ENCODE results near the gene LGALSL.

Gene LGALSL

DNA sequence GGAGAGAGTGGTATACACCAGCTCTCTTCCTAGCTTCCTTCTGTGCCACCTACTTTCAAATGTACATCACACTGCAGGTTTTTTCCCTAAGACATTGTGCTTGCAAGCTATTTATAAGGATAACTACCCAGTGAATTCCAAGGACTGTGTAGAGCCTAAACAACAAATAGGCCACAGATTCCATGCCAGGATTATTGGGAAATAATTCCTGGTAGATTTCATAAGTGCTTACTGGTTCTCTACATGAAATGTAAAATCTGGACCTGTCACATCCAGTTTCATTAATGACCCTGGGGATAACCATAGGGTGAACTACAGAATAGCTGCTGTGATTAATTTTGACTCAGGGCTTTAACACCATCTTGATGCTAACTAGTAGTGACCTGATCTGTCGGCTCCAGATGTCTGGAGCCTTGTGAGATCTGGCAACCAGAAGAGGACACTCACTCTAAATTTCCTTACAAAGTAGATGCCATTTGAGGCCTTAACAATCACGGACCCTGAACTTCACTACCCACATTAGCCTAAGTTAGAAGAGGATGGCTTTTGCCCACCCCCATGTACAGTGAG, 34.3 kb upstream of the LGALSL start:
- Histone ChIP-seq H3K9me3 (replicated peaks in 1 of 11) (no peaks in the 10 kb centered on the region), H3K4me2 (no peak overlapping the region), H3K4me1 (no peaks in the 10 kb centered on the region), H3K27ac (no peak overlapping the region), H3K9ac (no peak overlapping the region), H4K20me1 (no peaks in the 10 kb centered on the region), H3K36me3 (no peaks in the 10 kb centered on the region), H3K27me3 (no peaks in the 10 kb centered on the region), H3K4me3 (no peak overlapping the region)
- no peak for TF ChIP-seq Cebpa-rat (IDR thresholded peaks at IDR 0.05)

DNA sequence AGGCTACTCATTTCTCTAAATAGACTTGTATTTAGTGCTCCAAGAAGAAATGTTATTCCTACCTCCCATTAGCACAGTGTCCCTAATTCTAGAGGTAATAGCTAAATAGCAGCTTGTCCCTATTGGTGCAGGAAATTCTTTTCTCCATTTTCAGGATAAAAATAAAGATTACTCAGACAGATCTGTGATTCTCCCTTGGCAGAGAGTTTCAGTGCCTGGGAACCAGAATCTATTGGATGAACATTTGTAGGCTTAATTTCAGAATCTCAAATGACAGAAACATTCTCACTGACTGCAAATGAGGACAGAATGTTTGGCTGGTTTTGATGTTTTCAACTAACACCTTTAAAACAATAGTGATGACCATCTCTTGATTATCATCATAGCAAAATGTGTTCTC, 33.3 kb upstream of the LGALSL start:
- no peak overlapping the region for H3K4me2 ChIP-seq
- H3K27ac ChIP-seq, result no peak overlapping the region
- H3K36me3 ChIP-seq, result no peaks in the 10 kb centered on the region
- H3K9me3 ChIP-seq (replicated peaks in 1 of 11), result no peaks in the 10 kb centered on the region
- H3K27me3 ChIP-seq, result no peaks in the 10 kb centered on the region
- no peaks in the 10 kb centered on the region for H3K4me1 ChIP-seq
- no peak overlapping the region for H3K4me3 ChIP-seq
- TF ChIP-seq Cebpa-rat (IDR thresholded peaks at IDR 0.05), result no peak
- H4K20me1 ChIP-seq, result no peaks in the 10 kb centered on the region
- H3K9ac ChIP-seq, result no peak overlapping the region

DNA sequence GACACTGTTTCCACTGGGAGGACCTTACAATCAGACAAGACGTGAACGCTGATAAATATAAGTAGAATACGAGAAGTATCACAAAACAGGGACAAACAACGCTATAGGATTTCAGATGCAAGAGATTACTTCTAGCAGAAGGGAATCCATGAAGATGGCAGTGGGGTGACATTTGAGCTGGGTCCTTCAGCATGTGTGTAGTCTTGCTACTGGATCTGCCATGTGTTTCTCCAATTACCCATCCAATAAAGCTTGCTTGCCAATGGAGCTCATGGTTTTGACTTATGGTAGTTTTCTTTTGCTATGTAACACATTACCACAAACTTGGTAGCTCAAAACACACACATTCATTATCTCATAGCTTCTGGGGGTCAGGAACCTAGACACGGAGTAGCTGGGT, 32.8 kb upstream of the LGALSL start:
- no peaks in the 10 kb centered on the region for H3K9me3 ChIP-seq (replicated peaks in 1 of 11)
- no peak overlapping the region for H3K27ac ChIP-seq
- H4K20me1 ChIP-seq, result no peaks in the 10 kb centered on the region
- no peak overlapping the region for H3K4me3 ChIP-seq
- H3K4me2 ChIP-seq, result no peak overlapping the region
- H3K27me3 ChIP-seq, result no peaks in the 10 kb centered on the region
- H3K4me1 ChIP-seq, result no peaks in the 10 kb centered on the region
- H3K9ac ChIP-seq, result no peak overlapping the region
- no peak for TF ChIP-seq Cebpa-rat (IDR thresholded peaks at IDR 0.05)
- H3K36me3 ChIP-seq, result no peaks in the 10 kb centered on the region

DNA sequence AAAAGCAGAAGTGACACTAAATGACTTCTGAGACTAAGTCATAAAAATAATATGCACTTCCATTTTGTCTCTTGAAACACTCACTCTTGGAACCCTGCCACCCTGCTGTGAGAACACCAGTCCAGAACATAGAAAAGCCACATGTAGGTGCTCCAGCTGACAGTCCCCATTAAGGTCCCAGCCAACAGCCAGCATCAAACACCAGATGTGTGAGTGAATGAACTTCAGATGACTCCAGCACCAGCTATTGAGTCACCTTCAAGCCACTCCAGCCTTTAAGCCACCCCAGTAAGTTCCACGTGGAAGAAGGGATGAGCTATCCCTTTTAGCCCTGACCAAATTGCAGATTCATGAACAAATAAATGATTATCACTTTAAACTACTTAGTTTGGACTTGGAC, 31.5 kb upstream of the LGALSL start:
- Histone ChIP-seq H3K4me1 (no peaks in the 10 kb centered on the region), H3K9me3 (replicated peaks in 1 of 11) (no peaks in the 10 kb centered on the region), H3K27me3 (no peaks in the 10 kb centered on the region), H3K4me2 (peak overlapping the region in 1 of 11 experiments; percentile 20; a peak in 1 of 22 replicates), H4K20me1 (no peaks in the 10 kb centered on the region), H3K4me3 (no peak overlapping the region), H3K36me3 (no peaks in the 10 kb centered on the region), H3K27ac (no peak overlapping the region), H3K9ac (no peak overlapping the region)
- TF ChIP-seq Cebpa-rat (IDR thresholded peaks at IDR 0.05), result no peak

DNA sequence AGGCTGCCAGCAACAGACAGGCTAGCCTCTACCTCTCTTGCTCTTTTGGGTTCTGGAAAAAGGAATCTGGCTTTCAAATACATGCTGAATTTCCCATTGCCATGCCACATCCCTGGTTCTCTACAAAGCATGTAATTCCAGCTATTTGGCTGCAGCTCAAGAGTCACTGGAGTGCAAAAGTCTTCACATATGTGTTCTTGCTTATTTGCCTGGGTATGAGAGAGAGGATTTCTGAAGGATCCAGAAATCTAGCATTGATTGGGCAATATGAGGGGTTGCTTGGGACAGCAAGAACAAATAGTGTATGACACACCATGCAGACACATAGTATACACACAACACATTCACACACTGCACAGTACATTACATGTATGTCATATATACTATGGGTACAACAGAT, 30.7 kb upstream of the LGALSL start:
- Histone ChIP-seq H3K36me3 (no peaks in the 10 kb centered on the region), H3K9ac (no peak overlapping the region), H3K9me3 (replicated peaks in 1 of 11) (no peaks in the 10 kb centered on the region), H3K27me3 (no peaks in the 10 kb centered on the region), H3K4me1 (no peaks in the 10 kb centered on the region), H3K4me3 (no peak overlapping the region), H3K27ac (no peak overlapping the region), H4K20me1 (no peaks in the 10 kb centered on the region), H3K4me2 (no peak overlapping the region)
- no peak for TF ChIP-seq Cebpa-rat (IDR thresholded peaks at IDR 0.05)

DNA sequence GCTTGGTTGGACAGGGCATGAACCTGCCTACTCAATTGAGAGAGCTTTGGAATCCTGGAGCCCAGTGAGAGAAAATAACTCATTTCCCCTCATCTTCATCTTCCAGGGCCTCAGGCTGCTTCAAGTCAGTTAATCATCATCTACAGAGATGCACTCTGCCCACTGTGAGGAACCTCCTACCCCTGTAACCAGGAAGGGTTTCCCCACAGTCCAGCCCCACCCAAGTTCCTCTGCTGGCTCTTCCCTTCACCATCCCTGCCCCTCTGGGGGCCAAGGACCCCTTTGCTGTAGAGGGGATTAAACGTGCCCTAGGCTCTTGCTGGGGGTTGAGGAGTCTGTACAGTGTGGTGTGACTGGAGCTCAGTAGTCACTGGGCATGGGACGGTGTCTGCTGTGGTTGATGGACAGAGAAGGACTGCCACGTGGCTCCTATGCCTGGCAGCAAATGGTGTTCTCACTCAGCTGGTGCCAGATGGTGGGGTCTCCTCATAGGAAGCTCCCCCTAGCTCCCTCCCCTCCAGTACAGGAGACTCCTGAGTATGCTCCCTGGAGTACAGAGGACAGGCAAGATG, 29.5 kb upstream of the LGALSL start:
- Histone ChIP-seq H3K4me2 (no peak overlapping the region), H3K9ac (no peak overlapping the region), H3K4me1 (no peaks in the 10 kb centered on the region), H3K27me3 (no peaks in the 10 kb centered on the region), H3K36me3 (no peaks in the 10 kb centered on the region), H4K20me1 (no peaks in the 10 kb centered on the region), H3K9me3 (replicated peaks in 1 of 11) (no peaks in the 10 kb centered on the region), H3K27ac (no peak overlapping the region), H3K4me3 (no peak overlapping the region)
- TF ChIP-seq Cebpa-rat (IDR thresholded peaks at IDR 0.05), result no peak

DNA sequence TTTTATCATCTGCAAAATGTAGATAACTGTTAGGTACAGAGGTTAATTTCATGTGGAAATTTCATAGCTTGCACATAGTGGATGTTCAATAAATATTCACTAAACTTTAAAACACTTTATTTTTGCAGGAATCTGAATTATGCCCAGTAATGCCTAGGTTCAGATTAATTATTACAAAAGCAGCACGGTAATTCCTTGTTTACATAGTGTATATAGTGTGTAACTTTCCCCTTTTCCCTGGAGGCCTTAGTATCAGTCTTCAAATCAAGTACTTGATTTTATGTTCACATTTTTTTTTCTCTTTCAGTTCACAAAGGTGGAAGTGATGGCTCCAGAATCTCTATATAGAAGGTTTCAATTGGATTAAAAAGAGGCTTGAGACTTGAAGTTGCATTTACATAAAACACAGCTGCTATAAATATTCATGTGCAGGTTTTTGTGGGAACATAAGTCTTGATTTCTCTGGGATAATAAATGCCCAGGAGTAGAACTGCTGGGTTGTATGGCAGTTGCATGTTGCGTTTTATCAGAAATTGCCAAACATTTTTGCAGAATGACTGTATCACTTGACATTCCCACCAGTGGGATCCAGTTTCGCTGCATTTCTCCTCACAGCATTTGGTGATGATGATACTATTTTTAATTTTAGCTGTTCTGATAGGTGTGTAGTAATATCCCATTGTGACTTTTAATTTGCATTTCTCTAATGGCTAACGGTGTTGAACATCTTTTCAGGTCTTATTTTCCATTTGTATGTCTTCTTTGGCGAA, 27.6 kb upstream of the LGALSL start:
- Histone ChIP-seq H3K27me3 (no peaks in the 10 kb centered on the region), H3K27ac (no peak overlapping the region), H3K4me3 (no peak overlapping the region), H3K36me3 (no peaks in the 10 kb centered on the region), H3K4me2 (no peak overlapping the region), H3K9me3 (replicated peaks in 1 of 11) (peaks cover 0 to 3% (median 0%) of the 10 kb centered on the region in 11 experiments; a peak in 2 of 22 replicates), H3K9ac (no peak overlapping the region), H3K4me1 (no peaks in the 10 kb centered on the region), H4K20me1 (no peaks in the 10 kb centered on the region)
- TF ChIP-seq Cebpa-rat (IDR thresholded peaks at IDR 0.05), result no peak

DNA sequence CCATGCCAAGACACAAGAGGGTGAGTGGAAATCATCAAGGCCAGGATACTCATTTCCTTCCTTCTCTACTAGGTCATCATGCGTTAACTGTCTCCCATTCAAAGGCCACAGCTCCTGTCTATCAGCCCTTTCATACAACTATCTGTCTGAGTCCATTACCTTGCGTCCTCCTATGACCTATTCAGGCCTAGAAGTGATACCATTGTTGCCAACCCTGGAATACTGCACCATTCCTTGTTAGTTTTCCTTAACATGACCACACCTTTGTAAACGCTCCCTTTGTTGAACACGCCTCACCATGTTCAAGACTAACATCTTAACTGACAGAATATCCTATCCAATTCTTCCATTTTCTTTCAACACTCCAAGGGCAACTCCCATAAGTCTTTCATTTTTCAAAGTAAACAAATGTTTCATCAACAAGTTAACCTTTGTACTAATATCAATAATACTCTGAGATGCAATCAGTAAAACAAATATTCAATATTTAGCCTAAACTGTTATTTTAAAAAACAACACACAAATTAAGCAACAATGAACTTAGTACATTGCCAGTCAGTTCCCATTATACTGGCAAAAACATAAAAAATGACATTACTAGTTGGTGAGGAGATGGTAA, 19.8 kb upstream of the LGALSL start:
- no peak for TF ChIP-seq Cebpa-rat (IDR thresholded peaks at IDR 0.05)
- Histone ChIP-seq H3K4me3 (no peak overlapping the region), H4K20me1 (no peaks in the 10 kb centered on the region), H3K27me3 (no peaks in the 10 kb centered on the region), H3K36me3 (no peaks in the 10 kb centered on the region), H3K9ac (no peak overlapping the region), H3K27ac (no peak overlapping the region), H3K9me3 (replicated peaks in 1 of 11) (peaks cover 0 to 3% (median 0%) of the 10 kb centered on the region in 11 experiments; a peak in 2 of 22 replicates), H3K4me1 (no peaks in the 10 kb centered on the region), H3K4me2 (no peak overlapping the region)

DNA sequence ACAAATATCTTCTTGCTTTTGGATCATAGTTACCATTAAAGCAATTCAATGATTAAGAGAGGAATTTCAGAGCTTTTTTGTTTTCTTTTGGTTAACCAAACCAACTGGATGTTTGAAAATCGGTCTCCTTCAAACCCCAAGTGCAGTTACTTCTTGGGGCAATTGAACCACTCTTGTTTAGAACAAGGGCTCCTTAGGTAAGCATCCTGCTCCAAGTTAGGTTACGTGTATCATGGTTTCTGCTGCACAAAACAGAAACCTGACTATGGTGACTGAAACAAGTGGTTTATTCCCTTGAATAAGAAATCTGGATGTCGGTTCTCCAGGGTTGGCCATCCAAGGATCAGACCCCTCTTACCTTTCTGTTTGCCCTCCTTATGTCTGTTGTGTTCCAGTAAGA, 16.1 kb upstream of the LGALSL start:
- H3K27ac ChIP-seq, result no peak overlapping the region
- H3K4me1 ChIP-seq, result no peaks in the 10 kb centered on the region
- no peaks in the 10 kb centered on the region for H3K36me3 ChIP-seq
- no peak overlapping the region for H3K4me2 ChIP-seq
- no peak overlapping the region for H3K9ac ChIP-seq
- no peaks in the 10 kb centered on the region for H3K9me3 ChIP-seq (replicated peaks in 1 of 11)
- TF ChIP-seq Cebpa-rat (IDR thresholded peaks at IDR 0.05), result no peak
- no peaks in the 10 kb centered on the region for H3K27me3 ChIP-seq
- no peak overlapping the region for H3K4me3 ChIP-seq
- no peaks in the 10 kb centered on the region for H4K20me1 ChIP-seq
